ENCODE results near the gene ZNG1F.
"Not testable (repeated sequence)": the region's sequence is repeated elsewhere in the genome, so short reads cannot be mapped to it uniquely, and the experiment has no call there.

ZNG1F gene

DNA sequence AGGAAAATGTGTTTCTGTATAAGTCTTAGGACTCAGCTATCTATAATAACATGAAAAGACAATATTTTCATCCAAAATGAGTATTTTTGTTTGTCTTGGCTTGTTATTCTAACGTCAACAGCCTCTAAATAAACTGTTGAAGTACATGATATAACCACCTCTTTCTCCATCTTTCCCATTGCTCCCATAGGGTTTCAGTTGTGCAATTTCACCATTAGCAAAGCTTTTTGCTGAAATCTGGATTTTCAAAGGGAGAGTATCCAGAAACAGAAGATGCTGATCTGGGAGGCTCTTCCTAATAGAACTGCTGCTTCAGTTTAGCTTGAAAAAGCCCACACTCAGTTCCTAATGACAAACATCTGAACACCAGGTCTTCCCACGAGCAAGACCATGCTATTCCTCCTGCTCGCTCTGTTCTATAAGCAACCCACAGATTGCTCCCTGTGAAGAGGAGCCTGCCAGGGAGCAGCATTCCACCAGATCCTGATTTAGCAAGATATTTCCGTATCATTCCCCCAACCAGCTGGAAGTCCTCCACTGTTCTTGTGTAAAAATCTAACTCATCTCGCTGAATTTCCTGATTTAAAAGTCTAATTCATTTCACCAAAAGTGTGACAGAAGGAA is 101.8 kb downstream of the ZNG1F start:
- not testable (repeated sequence) for DNase-seq (ENCODE audit: low read depth in 2 of 3, low spot score in 1 of 3)

DNA sequence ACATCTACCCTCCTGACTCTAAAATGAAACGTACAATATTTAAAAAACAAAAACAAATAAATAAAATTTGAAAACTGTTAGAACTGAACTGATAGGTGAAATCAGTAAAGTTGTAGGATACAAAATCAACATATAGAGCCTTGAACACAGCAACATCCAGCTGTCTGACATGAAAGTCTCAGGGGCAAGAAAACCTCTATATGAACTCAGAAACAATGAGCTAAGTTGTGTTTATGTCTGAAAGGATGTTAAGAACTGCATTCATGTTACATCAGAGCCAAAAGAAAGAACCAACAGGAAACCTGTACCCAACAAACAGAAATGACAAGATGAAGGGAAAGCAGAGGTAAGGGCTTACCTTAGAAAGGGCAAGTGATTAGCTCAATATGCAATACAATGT is 102.4 kb downstream of the ZNG1F start:
- DNase-seq (ENCODE audit: low read depth in 2 of 3, low spot score in 1 of 3), result not testable (repeated sequence)

DNA sequence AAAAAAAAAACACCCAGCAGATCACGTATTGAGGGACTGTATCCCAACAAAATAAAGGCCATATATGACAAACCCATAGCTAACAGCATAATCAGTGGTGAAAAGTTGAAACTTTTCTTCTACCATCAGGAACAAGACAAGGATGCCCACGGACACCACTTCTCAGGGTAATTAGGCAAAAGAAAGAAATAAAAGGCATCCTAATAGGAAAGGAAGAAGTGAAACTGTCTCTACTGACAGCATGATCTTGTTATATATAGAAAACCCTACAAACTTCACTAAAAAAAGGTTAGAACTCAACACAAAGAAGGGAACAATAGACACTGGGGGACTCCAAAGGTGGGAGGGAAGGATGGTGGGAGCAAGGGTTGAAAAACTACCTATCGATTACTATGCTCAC is 102.9 kb downstream of the ZNG1F start:
- not testable (repeated sequence) for DNase-seq (ENCODE audit: low read depth in 2 of 3, low spot score in 1 of 3)

GRCh38 chr9:41082358-41082757 is 106.8 kb downstream of the ZNG1F start:
- not testable (repeated sequence) for DNase-seq (ENCODE audit: low read depth in 2 of 3, low spot score in 1 of 3)
